Panc1 (cell line): ENCODE data around the gene ATF5. TPM values are rescaled to one million over a fixed set of nuclear protein-coding genes. Genes with fewer than 3 reads are reported as not detected.

Experiments
- ATAC-seq: fragments of 200-7000 bp; cut with Tn5 transposase; 2 replicates; pipeline ENCODE4 v1.9.1; 2020; ENCODE audit warnings: mild to moderate bottlenecking, moderate library complexity
- BruUV-seq: library from RNA; stranded (reverse); fragments of 400-500 nt; replicated peaks from 2 replicates; lab custom pipeline; 2021; lab: Mats Ljungman, UMichigan
- CTCF ChIA-PET: fragments of 300-600 bp; sonication (Branson Sonifier 250); formaldehyde crosslinking; loops from one replicate; lab custom pipeline; 2022; ENCODE audit warnings: antibody characterized with exemption; lab: Charles Lee
- POLR2A ChIA-PET: fragments of 300-600 bp; sonication (Branson Sonifier 250); formaldehyde crosslinking; loops from one replicate; lab custom pipeline; 2022; ENCODE audit warnings: antibody characterized with exemption; lab: Charles Lee
- DNase-seq: peaks from one replicate; pipeline ENCODE4 v3.0.0-alpha.2; 2010; ENCODE audit warnings: low read depth, low spot score
- H3K27ac ChIP-seq: 2 replicates; pipeline ENCODE4 v1.5.1; 2011; ENCODE audit warnings: mild to moderate bottlenecking, low read length, inconsistent platforms
- H3K27me3 ChIP-seq: fragments of 200-500 bp; sonication (Bioruptor generic); 2 replicates; pipeline ENCODE4 v1.6.0; 2014; ENCODE audit warnings: low read length, inconsistent platforms; ENCODE audit not compliant: control insufficient read depth, insufficient read depth
- H3K36me3 ChIP-seq: fragments of 200-500 bp; sonication (Bioruptor generic); 2 replicates; pipeline ENCODE4 v1.5.1; 2014; ENCODE audit warnings: inconsistent platforms, mild to moderate bottlenecking, low read length, moderate library complexity; ENCODE audit not compliant: control insufficient read depth, insufficient read depth
- H3K4me1 ChIP-seq: 2 replicates; pipeline ENCODE4 v1.5.1; 2011; ENCODE audit warnings: inconsistent platforms, mild to moderate bottlenecking, low read length, moderate library complexity; ENCODE audit not compliant: control insufficient read depth, insufficient read depth
- H3K4me3 ChIP-seq, 2 experiments: 2 replicates each; pipeline ENCODE4 v1.5.1; 2011 to 2012; ENCODE audit warnings: low read depth in 2 of 2, low read length in 2 of 2, mild to moderate bottlenecking in 2 of 2, inconsistent platforms in 1 of 2, moderate library complexity in 1 of 2
- H3K9me3 ChIP-seq: fragments of 200-500 bp; sonication (Bioruptor generic); 2 replicates; pipeline ENCODE4 v1.5.1; 2014; ENCODE audit warnings: low read depth, mild to moderate bottlenecking, inconsistent platforms, low read length, moderate library complexity; ENCODE audit not compliant: control insufficient read depth, insufficient read depth
- POLR2AphosphoS5 ChIP-seq: IDR thresholded peaks from 2 replicates; pipeline ENCODE4 v1.6.1; 2012; ENCODE audit warnings: mild to moderate bottlenecking, low read depth, low read length, moderate library complexity
- SIN3A ChIP-seq: IDR thresholded peaks from 2 replicates; pipeline ENCODE4 v1.6.1; 2012; ENCODE audit warnings: low read depth, mild to moderate bottlenecking, low read length, moderate library complexity, borderline replicate concordance; ENCODE audit not compliant: insufficient read depth
- TCF7L2 ChIP-seq: IDR thresholded peaks from 2 replicates; pipeline ENCODE4 v1.6.1; 2011; ENCODE audit warnings: mild to moderate bottlenecking, low read depth, low read length, inconsistent platforms
- in situ Hi-C: cut with HindIII; loops from 2 replicates; pipeline ENCODE4 v1.10.0; 2016; ENCODE audit warnings: low sequenced_read_pairs, low pct_unique_long_range_greater_than_20kb
- intact Hi-C: fragments of 100-400 bp; cut with micrococcal nuclease; formaldehyde crosslinking; loops from one replicate; pipeline ENCODE4 v1.10.0; 2022; ENCODE audit not compliant: unreplicated experiment
- total RNA-seq: library from RNA; stranded (reverse); gene quantifications from one replicate; pipeline ENCODE4 v1.2.1, GENCODE V29; 2021; ENCODE audit not compliant: unreplicated experiment
- TF ChIP-seq, protein P1 (sequence below), 2 experiments: IDR thresholded peaks; 2 replicates each; pipeline ENCODE4 v1.6.1; 2011 to 2012; ENCODE audit warnings: low read depth in 2 of 2, control low read depth in 1 of 2, low read length in 1 of 2, mild to moderate bottlenecking in 1 of 2, moderate library complexity in 1 of 2; ENCODE audit not compliant: insufficient read depth in 1 of 2
- TF ChIP-seq, protein P2 (sequence below): fragments of 450-650 bp; IDR thresholded peaks from 2 replicates; pipeline ENCODE4 v1.5.1; 2017; ENCODE audit warnings: mild to moderate bottlenecking

The ATF5 gene
- total RNA-seq, 1 experiment from 2014 or later, result 104 TPM

DNA sequence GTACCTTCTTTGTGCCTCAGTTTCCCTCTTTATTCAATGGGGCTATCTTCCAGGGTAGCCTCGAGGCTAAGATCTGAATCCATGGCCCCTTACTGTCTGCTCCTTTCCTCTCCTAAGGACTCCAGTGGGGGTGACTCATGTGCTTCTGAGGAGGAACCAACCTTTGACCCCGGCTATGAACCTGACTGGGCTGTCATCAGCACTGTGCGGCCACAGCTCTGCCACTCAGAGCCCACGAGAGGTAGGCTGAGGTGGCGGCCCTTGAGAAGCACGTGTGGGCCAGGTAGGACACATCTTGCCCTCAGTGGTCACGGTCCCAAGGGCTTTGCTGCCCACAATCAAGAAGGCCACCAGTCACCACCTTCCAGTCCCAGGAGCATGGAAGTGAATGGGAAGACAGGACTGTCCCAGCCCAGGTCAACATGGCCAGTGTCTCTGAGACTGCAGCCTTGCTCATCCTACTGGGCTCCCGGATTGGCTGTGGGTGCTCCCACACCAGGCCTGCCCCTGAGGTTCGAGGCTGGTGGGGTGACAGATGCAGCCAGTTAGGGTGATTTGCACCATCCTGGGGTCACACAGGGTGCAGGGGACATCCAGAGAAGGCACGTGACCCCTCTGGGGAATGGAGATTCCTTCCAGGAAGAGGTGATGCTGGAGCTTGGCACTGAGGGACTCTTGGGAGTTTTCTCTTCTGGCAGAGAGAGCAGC, 48.7 kb upstream of the ATF5 start:
- no TSS peak for BruUV-seq
- Histone ChIP-seq H3K4me3 (no peak overlapping the region), H3K36me3 (peaks cover 4% of the 10 kb centered on the region; the same call in 1 of the 2 replicates), H3K9me3 (no peaks in the 10 kb centered on the region), H3K4me1 (peaks cover 8% of the 10 kb centered on the region), H3K27me3 (no peaks in the 10 kb centered on the region), H3K27ac (no peak overlapping the region)
- ATAC-seq (no peak), DNase-seq (no peak)
- ChIA-PET POLR2A (interaction anchor here (0.6 kb wide), 1 partner anchor 49 kb away, joined by 4 read pairs; no protein-coding TSS in a partner anchor), CTCF (no interaction called here)
- TF ChIP-seq TCF7L2 (no peak), SIN3A (no peak), POLR2AphosphoS5 (no peak)
- TF ChIP-seq, protein P1, sequence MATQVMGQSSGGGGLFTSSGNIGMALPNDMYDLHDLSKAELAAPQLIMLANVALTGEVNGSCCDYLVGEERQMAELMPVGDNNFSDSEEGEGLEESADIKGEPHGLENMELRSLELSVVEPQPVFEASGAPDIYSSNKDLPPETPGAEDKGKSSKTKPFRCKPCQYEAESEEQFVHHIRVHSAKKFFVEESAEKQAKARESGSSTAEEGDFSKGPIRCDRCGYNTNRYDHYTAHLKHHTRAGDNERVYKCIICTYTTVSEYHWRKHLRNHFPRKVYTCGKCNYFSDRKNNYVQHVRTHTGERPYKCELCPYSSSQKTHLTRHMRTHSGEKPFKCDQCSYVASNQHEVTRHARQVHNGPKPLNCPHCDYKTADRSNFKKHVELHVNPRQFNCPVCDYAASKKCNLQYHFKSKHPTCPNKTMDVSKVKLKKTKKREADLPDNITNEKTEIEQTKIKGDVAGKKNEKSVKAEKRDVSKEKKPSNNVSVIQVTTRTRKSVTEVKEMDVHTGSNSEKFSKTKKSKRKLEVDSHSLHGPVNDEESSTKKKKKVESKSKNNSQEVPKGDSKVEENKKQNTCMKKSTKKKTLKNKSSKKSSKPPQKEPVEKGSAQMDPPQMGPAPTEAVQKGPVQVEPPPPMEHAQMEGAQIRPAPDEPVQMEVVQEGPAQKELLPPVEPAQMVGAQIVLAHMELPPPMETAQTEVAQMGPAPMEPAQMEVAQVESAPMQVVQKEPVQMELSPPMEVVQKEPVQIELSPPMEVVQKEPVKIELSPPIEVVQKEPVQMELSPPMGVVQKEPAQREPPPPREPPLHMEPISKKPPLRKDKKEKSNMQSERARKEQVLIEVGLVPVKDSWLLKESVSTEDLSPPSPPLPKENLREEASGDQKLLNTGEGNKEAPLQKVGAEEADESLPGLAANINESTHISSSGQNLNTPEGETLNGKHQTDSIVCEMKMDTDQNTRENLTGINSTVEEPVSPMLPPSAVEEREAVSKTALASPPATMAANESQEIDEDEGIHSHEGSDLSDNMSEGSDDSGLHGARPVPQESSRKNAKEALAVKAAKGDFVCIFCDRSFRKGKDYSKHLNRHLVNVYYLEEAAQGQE (IDR thresholded peaks at IDR 0.05; ENCODE audit: insufficient read depth in 1 of 2, low read depth in 2 of 2, low read length in 1 of 2), result no peak
- TF ChIP-seq, protein P2, sequence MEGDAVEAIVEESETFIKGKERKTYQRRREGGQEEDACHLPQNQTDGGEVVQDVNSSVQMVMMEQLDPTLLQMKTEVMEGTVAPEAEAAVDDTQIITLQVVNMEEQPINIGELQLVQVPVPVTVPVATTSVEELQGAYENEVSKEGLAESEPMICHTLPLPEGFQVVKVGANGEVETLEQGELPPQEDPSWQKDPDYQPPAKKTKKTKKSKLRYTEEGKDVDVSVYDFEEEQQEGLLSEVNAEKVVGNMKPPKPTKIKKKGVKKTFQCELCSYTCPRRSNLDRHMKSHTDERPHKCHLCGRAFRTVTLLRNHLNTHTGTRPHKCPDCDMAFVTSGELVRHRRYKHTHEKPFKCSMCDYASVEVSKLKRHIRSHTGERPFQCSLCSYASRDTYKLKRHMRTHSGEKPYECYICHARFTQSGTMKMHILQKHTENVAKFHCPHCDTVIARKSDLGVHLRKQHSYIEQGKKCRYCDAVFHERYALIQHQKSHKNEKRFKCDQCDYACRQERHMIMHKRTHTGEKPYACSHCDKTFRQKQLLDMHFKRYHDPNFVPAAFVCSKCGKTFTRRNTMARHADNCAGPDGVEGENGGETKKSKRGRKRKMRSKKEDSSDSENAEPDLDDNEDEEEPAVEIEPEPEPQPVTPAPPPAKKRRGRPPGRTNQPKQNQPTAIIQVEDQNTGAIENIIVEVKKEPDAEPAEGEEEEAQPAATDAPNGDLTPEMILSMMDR, result no peak
- intact Hi-C loops (no loop called here), in situ Hi-C loops (no loop called here)

DNA sequence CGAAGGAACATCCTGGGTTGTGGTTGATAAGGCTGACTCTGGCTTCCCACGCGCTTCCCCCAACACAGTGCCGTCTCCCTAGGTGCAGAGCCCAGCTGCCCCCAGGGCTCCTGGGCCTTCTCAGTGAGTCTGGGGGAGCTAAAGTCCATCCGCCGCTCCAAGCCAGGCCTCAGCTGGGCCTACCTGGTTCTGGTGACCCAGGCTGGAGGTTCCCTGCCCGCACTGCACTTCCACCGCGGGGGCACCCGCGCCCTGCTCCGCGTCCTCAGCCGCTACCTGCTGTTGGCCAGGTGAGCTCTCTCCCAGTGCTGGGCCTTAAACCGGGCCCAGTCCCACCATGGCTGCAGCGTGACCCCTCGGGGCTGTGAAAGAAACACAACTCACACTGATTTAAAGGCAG, 47.8 kb upstream of the ATF5 start:
- no peak for TF ChIP-seq TCF7L2
- no peak for TF ChIP-seq SIN3A
- POLR2A ChIA-PET, result no interaction called here
- in situ Hi-C loops, result no loop called here
- Histone ChIP-seq H3K4me1 (peaks cover 4% of the 10 kb centered on the region), H3K27ac (no peak overlapping the region), H3K4me3 (no peak overlapping the region), H3K9me3 (no peaks in the 10 kb centered on the region), H3K36me3 (no peaks in the 10 kb centered on the region), H3K27me3 (no peaks in the 10 kb centered on the region)
- DNase-seq (no peak), ATAC-seq (no peak)
- intact Hi-C loops, result no loop called here
- BruUV-seq, result no TSS peak
- CTCF ChIA-PET, result no interaction called here

DNA sequence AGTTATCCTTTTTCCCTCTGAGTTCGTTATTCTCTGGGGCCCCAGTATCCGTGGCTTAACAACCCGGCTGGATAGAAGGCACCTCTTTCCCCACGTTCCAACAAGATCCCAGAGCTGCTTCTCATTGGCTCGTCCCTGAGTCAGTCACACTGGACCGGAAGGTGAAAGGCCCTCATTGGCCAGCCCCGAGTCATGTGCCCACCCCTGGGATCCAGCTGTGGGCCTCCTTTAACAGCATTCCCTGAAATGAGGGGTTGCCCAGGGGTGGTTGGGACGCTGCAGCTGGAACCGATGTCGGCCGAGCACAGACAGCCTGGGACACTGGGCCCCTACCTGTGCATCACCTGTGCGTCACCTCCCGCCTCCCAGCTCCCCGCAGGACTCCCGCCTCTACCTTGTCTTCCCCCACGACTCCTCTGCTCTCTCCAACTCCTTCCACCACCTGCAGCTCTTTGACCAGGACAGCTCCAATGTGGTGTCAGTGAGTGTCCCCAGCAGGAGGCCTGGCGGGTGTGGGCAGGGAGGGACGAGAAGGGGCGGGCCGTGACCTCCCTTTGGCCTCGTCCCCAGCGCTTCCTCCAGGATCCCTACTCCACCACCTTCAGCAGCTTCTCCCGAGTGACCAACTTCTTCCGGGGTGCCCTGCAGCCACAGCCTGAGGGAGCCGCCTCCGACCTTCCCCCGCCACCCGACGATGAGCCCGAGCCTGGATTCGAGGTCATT, 47.2 kb upstream of the ATF5 start:
- no TSS peak for BruUV-seq
- intact Hi-C loops (no loop called here), in situ Hi-C loops (no loop called here)
- H3K4me1 ChIP-seq, result peaks cover 4% of the 10 kb centered on the region
- no peaks in the 10 kb centered on the region for H3K27me3 ChIP-seq
- H3K36me3 ChIP-seq, result no peaks in the 10 kb centered on the region
- TF ChIP-seq SIN3A (no peak), TCF7L2 (no peak), POLR2AphosphoS5 (no peak)
- TF ChIP-seq, protein P1 (IDR thresholded peaks at IDR 0.05; ENCODE audit: insufficient read depth in 1 of 2, low read depth in 2 of 2, low read length in 1 of 2), result no peak
- TF ChIP-seq, protein P2, result no peak
- H3K4me3 ChIP-seq, result no peak overlapping the region
- H3K27ac ChIP-seq, result no peak overlapping the region
- no peak for DNase-seq
- ATAC-seq, result no peak
- CTCF ChIA-PET, result no interaction called here
- no peaks in the 10 kb centered on the region for H3K9me3 ChIP-seq
- POLR2A ChIA-PET, result interaction anchor here (0.5 kb wide), 1 partner anchor 48 kb away, joined by 3 read pairs; no protein-coding TSS in a partner anchor
